OCI-LY1 (cell line): ENCODE data around the gene TSPAN32.

ENCODE experiments used
- H2AFZ ChIP-seq: fragments of 200-600 bp; sonication (generic), shearing (Covaris generic); 2 replicates; pipeline ENCODE4 v1.6.0; 2014; ENCODE audit warnings: antibody characterized with exemption, mild to moderate bottlenecking, low read length
- H3F3A ChIP-seq: fragments of 200-600 bp; sonication (generic), shearing (Covaris generic); 2 replicates; pipeline ENCODE4 v1.6.0; 2014; ENCODE audit warnings: mild to moderate bottlenecking, antibody characterized with exemption, low read length, moderate library complexity; ENCODE audit not compliant: insufficient read depth
- H3K27ac ChIP-seq: fragments of 200-600 bp; sonication (generic); 2 replicates; pipeline ENCODE4 v1.5.1; 2014; ENCODE audit warnings: low read length, mixed run types, mild to moderate bottlenecking, low read depth; ENCODE audit not compliant: poor library complexity, severe bottlenecking
- H3K27me3 ChIP-seq: fragments of 200-600 bp; sonication (generic); 2 replicates; pipeline ENCODE4 v1.6.0; 2014; ENCODE audit warnings: antibody characterized with exemption, mild to moderate bottlenecking, low read length, moderate library complexity; ENCODE audit not compliant: insufficient read depth
- H3K36me3 ChIP-seq: fragments of 200-600 bp; sonication (generic); 2 replicates; pipeline ENCODE4 v1.6.1; 2014; ENCODE audit warnings: mild to moderate bottlenecking, antibody characterized with exemption, low read length, moderate library complexity, mixed read lengths; ENCODE audit not compliant: insufficient read depth
- H3K4me1 ChIP-seq: fragments of 200-600 bp; sonication (generic); 2 replicates; pipeline ENCODE4 v1.5.1; 2014; ENCODE audit warnings: mild to moderate bottlenecking, low read length, moderate library complexity; ENCODE audit not compliant: insufficient read depth, severe bottlenecking
- H3K4me2 ChIP-seq: fragments of 200-600 bp; sonication (generic), shearing (Covaris generic); 2 replicates; pipeline ENCODE4 v1.6.1; 2014; ENCODE audit warnings: low read length
- H3K4me3 ChIP-seq: fragments of 200-600 bp; sonication (generic); 2 replicates; pipeline ENCODE4 v1.5.1; 2014; ENCODE audit warnings: low read length, low read depth, mild to moderate bottlenecking, mixed read lengths; ENCODE audit not compliant: poor library complexity, severe bottlenecking
- H3K79me2 ChIP-seq: fragments of 200-600 bp; shearing (Covaris generic); 2 replicates; pipeline ENCODE4 v1.6.1; 2016; ENCODE audit warnings: mixed run types, low read length, mixed read lengths; ENCODE audit not compliant: insufficient read depth
- H3K9ac ChIP-seq: fragments of 200-600 bp; sonication (generic), shearing (Covaris generic); 2 replicates; pipeline ENCODE4 v1.6.1; 2014; ENCODE audit warnings: mild to moderate bottlenecking, low read length, mixed read lengths
- H3K9me2 ChIP-seq: fragments of 200-600 bp; sonication (generic), shearing (Covaris generic); 2 replicates; pipeline ENCODE4 v1.6.1; 2014; ENCODE audit warnings: low read depth, mild to moderate bottlenecking, low read length, mixed read lengths
- H3K9me3 ChIP-seq: fragments of 200-600 bp; shearing (Covaris generic); 2 replicates; pipeline ENCODE4 v1.6.1; 2014; ENCODE audit warnings: low read length, mixed read lengths
- H4K20me1 ChIP-seq: fragments of 200-600 bp; sonication (generic), shearing (Covaris generic); 2 replicates; pipeline ENCODE4 v1.6.0; 2016; ENCODE audit warnings: mild to moderate bottlenecking, low read length; ENCODE audit not compliant: insufficient read depth
- EZH2 ChIP-seq: fragments of 200-600 bp; sonication (generic), shearing (Covaris generic); IDR thresholded peaks from 2 replicates; pipeline ENCODE4 v1.8.0; 2017; ENCODE audit warnings: borderline replicate concordance, mixed run types, mild to moderate bottlenecking, antibody characterized with exemption, low read length, moderate library complexity, mixed read lengths
- TF ChIP-seq, protein P1 (sequence below): fragments of 200-600 bp; sonication (generic), shearing (Covaris generic); IDR thresholded peaks from 2 replicates; pipeline ENCODE4 v1.5.1; 2017; ENCODE audit warnings: mild to moderate bottlenecking, antibody characterized with exemption, low read length, moderate library complexity, mixed read lengths

The TSPAN32 gene

DNA sequence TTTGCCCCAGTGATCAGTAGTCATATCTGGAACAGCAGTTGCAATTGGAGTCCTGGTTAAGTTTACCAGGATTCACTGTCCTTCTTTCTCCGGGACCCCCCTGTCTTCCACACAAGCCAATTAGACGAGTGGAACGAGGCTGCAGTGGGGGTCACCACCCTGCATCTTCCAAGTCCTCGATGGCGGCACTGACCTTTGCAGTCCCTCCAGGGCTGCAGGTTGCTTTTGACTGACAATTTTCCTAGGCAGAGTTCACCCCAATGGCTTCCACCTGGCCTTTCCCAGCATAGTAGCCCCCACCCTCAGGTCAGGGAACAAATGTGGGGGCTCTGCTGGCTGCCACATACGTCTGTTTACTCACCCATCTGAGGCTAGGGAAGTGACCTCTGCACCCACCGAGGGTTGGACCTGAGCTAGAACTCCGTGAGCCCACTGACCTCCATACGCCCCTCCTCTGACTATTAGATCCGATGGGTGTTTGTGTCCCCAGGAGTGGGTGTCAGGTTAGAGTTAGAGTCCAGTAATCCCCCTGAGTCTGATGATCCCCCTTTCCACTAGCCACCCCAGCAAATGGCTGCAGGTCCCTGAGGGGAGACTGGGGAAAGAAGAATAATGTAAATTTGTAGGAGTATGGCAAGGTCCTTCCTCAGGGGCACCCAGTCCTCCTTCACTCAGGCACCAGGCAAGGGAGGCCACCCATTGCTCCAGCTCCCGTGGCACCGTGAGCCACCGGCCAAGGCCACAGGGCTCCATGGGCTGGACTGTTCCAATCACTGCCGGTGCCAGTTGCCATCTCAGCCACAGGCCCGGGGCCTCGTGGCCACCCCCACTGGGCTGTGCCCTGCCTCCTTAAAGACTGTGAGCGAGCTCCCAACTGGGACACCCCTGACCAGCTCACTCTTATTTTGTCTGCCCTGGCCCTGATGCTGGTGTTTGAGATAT, 5.6 kb upstream of the TSPAN32 start:
- no peak overlapping the region for H3K27ac ChIP-seq
- no peak overlapping the region for H3K9ac ChIP-seq
- no peak overlapping the region for H2AFZ ChIP-seq
- H3K27me3 ChIP-seq = no peaks in the 10 kb centered on the region; the same call in 1 of the 2 replicates
- TF ChIP-seq, protein P1, sequence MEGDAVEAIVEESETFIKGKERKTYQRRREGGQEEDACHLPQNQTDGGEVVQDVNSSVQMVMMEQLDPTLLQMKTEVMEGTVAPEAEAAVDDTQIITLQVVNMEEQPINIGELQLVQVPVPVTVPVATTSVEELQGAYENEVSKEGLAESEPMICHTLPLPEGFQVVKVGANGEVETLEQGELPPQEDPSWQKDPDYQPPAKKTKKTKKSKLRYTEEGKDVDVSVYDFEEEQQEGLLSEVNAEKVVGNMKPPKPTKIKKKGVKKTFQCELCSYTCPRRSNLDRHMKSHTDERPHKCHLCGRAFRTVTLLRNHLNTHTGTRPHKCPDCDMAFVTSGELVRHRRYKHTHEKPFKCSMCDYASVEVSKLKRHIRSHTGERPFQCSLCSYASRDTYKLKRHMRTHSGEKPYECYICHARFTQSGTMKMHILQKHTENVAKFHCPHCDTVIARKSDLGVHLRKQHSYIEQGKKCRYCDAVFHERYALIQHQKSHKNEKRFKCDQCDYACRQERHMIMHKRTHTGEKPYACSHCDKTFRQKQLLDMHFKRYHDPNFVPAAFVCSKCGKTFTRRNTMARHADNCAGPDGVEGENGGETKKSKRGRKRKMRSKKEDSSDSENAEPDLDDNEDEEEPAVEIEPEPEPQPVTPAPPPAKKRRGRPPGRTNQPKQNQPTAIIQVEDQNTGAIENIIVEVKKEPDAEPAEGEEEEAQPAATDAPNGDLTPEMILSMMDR = no peak
- H3K9me3 ChIP-seq = no peaks in the 10 kb centered on the region
- H3K9me2 ChIP-seq = no peaks in the 10 kb centered on the region
- H3F3A ChIP-seq = no peaks in the 10 kb centered on the region
- H4K20me1 ChIP-seq = no peaks in the 10 kb centered on the region
- H3K36me3 ChIP-seq = no peaks in the 10 kb centered on the region
- H3K4me3 ChIP-seq = no peak overlapping the region
- H3K79me2 ChIP-seq = no peaks in the 10 kb centered on the region
- H3K4me2 ChIP-seq = no peak overlapping the region
- H3K4me1 ChIP-seq = no peaks in the 10 kb centered on the region

DNA sequence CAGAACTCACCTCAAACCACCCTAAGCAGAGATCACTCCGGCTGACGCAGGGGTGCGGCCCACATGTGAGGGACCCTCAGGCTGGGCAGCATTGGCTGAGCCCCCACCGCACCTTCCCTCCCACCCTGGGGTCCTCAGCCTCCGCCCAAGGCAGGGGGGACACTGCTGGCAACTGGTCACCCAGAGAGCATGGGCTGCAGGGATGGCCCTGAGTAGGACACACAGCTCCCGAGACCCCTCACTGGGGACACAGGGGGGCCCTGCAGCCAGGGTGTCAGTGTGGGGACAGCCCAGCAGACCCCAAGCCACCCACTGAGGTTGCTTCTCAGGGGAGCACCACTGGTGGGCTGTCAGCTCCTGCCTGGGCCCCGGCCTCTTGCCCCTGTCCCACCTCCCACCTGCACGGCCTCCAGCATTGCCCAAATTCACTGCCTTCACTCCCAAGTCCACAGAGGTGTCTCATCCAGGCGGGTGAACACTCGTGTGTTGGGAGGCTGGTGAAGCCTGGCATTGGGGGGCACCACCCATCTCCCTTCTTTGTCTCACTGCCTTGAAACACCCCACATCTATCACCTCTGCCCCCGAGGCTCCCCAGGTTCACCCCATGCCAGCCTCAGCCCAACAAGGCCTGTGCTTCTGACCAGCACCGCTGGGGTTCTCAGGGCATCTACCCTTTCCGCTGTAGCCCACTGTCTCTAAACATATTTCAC, 4.7 kb upstream of the TSPAN32 start:
- Histone ChIP-seq H3K36me3 (no peaks in the 10 kb centered on the region), H3K9me3 (no peaks in the 10 kb centered on the region), H3K9me2 (no peaks in the 10 kb centered on the region), H3K79me2 (no peaks in the 10 kb centered on the region), H3K4me2 (no peak overlapping the region), H2AFZ (no peak overlapping the region), H3K4me3 (no peak overlapping the region), H3K27me3 (peaks cover 3% of the 10 kb centered on the region; the same call in 1 of the 2 replicates), H3K4me1 (no peaks in the 10 kb centered on the region), H4K20me1 (no peaks in the 10 kb centered on the region), H3F3A (no peaks in the 10 kb centered on the region), H3K9ac (no peak overlapping the region), H3K27ac (no peak overlapping the region)
- TF ChIP-seq, protein P1 = no peak
- TF ChIP-seq EZH2 = no peak

DNA sequence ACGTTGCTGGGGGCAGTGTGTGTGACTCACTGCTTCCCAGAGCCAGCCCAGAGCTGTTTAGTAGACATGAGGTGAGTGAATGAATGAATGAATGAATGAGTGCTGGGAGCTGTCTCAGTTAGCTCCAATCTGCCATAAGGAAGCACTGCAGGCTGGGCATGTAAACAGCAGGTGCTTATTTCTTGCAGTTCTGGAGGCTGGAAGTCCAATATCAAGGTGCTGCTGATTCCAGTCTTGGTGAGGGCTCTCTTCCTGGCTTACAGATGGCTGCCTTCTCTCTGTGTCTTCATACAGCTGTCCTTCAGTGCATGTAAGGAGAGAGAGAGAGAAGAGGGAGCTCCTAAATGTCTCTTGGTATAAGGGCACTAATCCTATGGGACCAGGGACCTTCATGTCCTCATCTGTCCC, 4.2 kb upstream of the TSPAN32 start:
- TF ChIP-seq, protein P1 = no peak
- TF ChIP-seq EZH2 = no peak
- no peaks in the 10 kb centered on the region for H3F3A ChIP-seq
- H3K4me2 ChIP-seq = no peak overlapping the region

More for the DNA sequence above, 4.2 kb upstream of the TSPAN32 start:
- no peaks in the 10 kb centered on the region for H4K20me1 ChIP-seq
- H3K27me3 ChIP-seq = peaks cover 3% of the 10 kb centered on the region; the same call in 1 of the 2 replicates
- no peak overlapping the region for H3K9ac ChIP-seq
- no peak overlapping the region for H2AFZ ChIP-seq
- H3K4me1 ChIP-seq = no peaks in the 10 kb centered on the region
- no peaks in the 10 kb centered on the region for H3K36me3 ChIP-seq
- H3K4me3 ChIP-seq = no peak overlapping the region
- no peak overlapping the region for H3K27ac ChIP-seq
- no peaks in the 10 kb centered on the region for H3K9me3 ChIP-seq
- no peaks in the 10 kb centered on the region for H3K79me2 ChIP-seq
- H3K9me2 ChIP-seq = no peaks in the 10 kb centered on the region
